AG09319 (cell line): ENCODE results near the gene LASP1.

ENCODE experiments used
- DNase-seq: peaks from one replicate; pipeline ENCODE4 v3.0.0-alpha.2; 2010; ENCODE audit warnings: low read depth; ENCODE audit errors: extremely low read depth
- CTCF ChIP-seq: IDR thresholded peaks from 2 replicates; pipeline ENCODE4 v1.5.1; 2011; ENCODE audit warnings: low read depth, mild to moderate bottlenecking, inconsistent platforms, low read length, moderate library complexity

The LASP1 gene

GRCh38 chr17:38864636-38865398 is 5.0 kb upstream of the LASP1 start:
- peak; percentile 39 for TF ChIP-seq CTCF
- DNase-seq = no peak

- peak; percentile 10 for TF ChIP-seq CTCF
- DNase-seq = no peak
These were observed 2.5 kb upstream of the LASP1 start for GRCh38 chr17:38867179-38867967.

- DNase-seq = no peak
These were observed 1.7 kb upstream of the LASP1 start for GRCh38 chr17:38867968-38868816.

GRCh38 chr17:38868817-38869525 is 887 bp upstream of the LASP1 start:
- peak; percentile 84 for DNase-seq
- peak; percentile 30 for TF ChIP-seq CTCF

More at GRCh38 chr17:38867968-38868816, 1.7 kb upstream of the LASP1 start:
- no peak for TF ChIP-seq CTCF

- DNase-seq = no peak
- TF ChIP-seq CTCF = no peak; the same call in 1 of the 2 replicates
These were observed 654 bp downstream of the LASP1 start for GRCh38 chr17:38870259-38871165.
